ENCODE measurements around the gene CHST11. TPM values are rescaled to one million over a fixed set of nuclear protein-coding genes. Genes with fewer than 3 reads are reported as not detected.

The CHST11 gene
- total and polyA plus RNA-seq, 10 of the 15 experiments (the other 5 are each of a cell fraction or from before 2014, with no cell fraction given) = 1.9 to 38.1 (median 17.2) TPM

DNA sequence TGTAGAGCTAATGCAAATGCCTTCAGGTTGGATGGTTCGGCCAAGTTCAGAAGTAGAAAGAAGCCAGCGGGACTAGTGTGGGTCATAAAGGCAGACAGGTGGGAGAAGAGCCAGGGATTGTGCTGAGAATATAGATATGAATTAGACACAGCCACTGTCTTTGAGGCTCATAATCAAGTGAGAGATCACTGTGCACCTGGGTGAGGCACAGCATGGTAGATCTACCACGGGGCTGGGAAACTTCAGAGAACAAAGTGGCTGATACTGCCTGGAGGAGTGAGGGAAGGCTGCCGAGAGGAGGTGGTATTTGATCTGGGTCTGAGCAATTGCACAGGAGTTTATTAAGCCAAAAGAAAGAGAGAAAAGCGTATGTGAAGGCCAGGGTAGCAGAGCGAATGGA, 40.6 kb upstream of the CHST11 start:
- no peaks in the 10 kb centered on the region for H3K27me3 ChIP-seq (replicated peaks in 1 of 2; ENCODE audit: control insufficient read depth in 2 of 2, insufficient read depth in 2 of 2, low read length in 1 of 2)
- no peak for ATAC-seq
- ChIA-PET RAD21 (ENCODE audit: unreplicated experiment) (interaction anchor here (1.2 kb wide), 1 partner anchor 11 kb away, joined by 4 read pairs; no protein-coding TSS in a partner anchor), POLR2A (interaction anchor here (0.6 kb wide), 1 partner anchor 284 kb away, joined by 3 read pairs; no protein-coding TSS in a partner anchor), SMC1A (ENCODE audit: uncharacterized antibody, unreplicated experiment) (interaction anchor here (1.0 kb wide), 1 partner anchor 11 kb away, joined by 3 read pairs; no protein-coding TSS in a partner anchor), CTCF (no interaction called here)
- no peaks in the 10 kb centered on the region for H4K20me1 ChIP-seq (ENCODE audit: control insufficient read depth, insufficient read depth)
- H3K36me3 ChIP-seq (ENCODE audit: control insufficient read depth in 2 of 2, insufficient read depth in 2 of 2, low read length in 1 of 2) = no peaks in the 10 kb centered on the region
- H3K9ac ChIP-seq (ENCODE audit: control insufficient read depth, insufficient read depth, low read length) = no peak overlapping the region
- no peak overlapping the region for H3K4me3 ChIP-seq
- no peak for FAIRE-seq
- intact Hi-C loops (cut with micrococcal nuclease; ENCODE audit: unreplicated experiment) = no loop called here
- WGBS (ENCODE audit: insufficient coverage, insufficient replicate concordance, low lambda C conversion rate, missing lambda C conversion rate) = 34% methylated on average over 6 of the region's 6 CpGs
- no TSS peak for BruUV-seq (replicated peaks)
- H3K27ac ChIP-seq (ENCODE audit: control insufficient read depth, insufficient read depth) = no peak overlapping the region
- peaks cover 2% of the 10 kb centered on the region; the same call in 2 of the 3 replicates for H3K9me3 ChIP-seq (replicated peaks; ENCODE audit: control insufficient read depth, insufficient read depth, low read length)
- no peaks in the 10 kb centered on the region for H3K79me2 ChIP-seq (ENCODE audit: control insufficient read depth, insufficient read depth, low read length)
- no peak for DNase-seq (ENCODE audit: low read depth, low spot score)
- H2AFZ ChIP-seq (ENCODE audit: control insufficient read depth, low read depth, low read length) = no peak overlapping the region
- H3K4me1 ChIP-seq (ENCODE audit: control insufficient read depth, insufficient read depth, low read length) = peaks cover 9% of the 10 kb centered on the region
- in situ Hi-C loops (cut with MboI) = no loop called here
- no peak overlapping the region for H3K4me2 ChIP-seq (ENCODE audit: control insufficient read depth, insufficient read depth)
- TF ChIP-seq, protein P1, sequence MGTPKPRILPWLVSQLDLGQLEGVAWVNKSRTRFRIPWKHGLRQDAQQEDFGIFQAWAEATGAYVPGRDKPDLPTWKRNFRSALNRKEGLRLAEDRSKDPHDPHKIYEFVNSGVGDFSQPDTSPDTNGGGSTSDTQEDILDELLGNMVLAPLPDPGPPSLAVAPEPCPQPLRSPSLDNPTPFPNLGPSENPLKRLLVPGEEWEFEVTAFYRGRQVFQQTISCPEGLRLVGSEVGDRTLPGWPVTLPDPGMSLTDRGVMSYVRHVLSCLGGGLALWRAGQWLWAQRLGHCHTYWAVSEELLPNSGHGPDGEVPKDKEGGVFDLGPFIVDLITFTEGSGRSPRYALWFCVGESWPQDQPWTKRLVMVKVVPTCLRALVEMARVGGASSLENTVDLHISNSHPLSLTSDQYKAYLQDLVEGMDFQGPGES (IDR thresholded peaks at IDR 0.05) = no peak
- TF ChIP-seq NFYA (IDR thresholded peaks at IDR 0.05; ENCODE audit: borderline replicate concordance, low read depth, low read length) (no peak), POLR2AphosphoS5 (IDR thresholded peaks at IDR 0.05; ENCODE audit: low read length) (no peak), NRF1 (conservative IDR thresholded peaks at IDR 0.05; ENCODE audit: low read depth, low read length) (no peak), STAT3 (IDR thresholded peaks at IDR 0.05; ENCODE audit: low read depth, low read length) (no peak), NFXL1 (IDR thresholded peaks at IDR 0.05; ENCODE audit: borderline replicate concordance) (no peak), CBX5 (IDR thresholded peaks at IDR 0.05; ENCODE audit: low read depth) (no peak), FOXK2 (IDR thresholded peaks at IDR 0.05) (no peak), ESRRA (IDR thresholded peaks at IDR 0.05; ENCODE audit: low read length) (no peak), STAT1 (conservative IDR thresholded peaks at IDR 0.05) (no peak), CBX3 (IDR thresholded peaks at IDR 0.05; ENCODE audit: borderline replicate concordance, low read depth) (no peak), BMI1 (IDR thresholded peaks at IDR 0.05; ENCODE audit: borderline replicate concordance) (no peak), SUZ12 (IDR thresholded peaks at IDR 0.05; ENCODE audit: unreplicated experiment) (no peak)
- TF ChIP-seq, protein P2, sequence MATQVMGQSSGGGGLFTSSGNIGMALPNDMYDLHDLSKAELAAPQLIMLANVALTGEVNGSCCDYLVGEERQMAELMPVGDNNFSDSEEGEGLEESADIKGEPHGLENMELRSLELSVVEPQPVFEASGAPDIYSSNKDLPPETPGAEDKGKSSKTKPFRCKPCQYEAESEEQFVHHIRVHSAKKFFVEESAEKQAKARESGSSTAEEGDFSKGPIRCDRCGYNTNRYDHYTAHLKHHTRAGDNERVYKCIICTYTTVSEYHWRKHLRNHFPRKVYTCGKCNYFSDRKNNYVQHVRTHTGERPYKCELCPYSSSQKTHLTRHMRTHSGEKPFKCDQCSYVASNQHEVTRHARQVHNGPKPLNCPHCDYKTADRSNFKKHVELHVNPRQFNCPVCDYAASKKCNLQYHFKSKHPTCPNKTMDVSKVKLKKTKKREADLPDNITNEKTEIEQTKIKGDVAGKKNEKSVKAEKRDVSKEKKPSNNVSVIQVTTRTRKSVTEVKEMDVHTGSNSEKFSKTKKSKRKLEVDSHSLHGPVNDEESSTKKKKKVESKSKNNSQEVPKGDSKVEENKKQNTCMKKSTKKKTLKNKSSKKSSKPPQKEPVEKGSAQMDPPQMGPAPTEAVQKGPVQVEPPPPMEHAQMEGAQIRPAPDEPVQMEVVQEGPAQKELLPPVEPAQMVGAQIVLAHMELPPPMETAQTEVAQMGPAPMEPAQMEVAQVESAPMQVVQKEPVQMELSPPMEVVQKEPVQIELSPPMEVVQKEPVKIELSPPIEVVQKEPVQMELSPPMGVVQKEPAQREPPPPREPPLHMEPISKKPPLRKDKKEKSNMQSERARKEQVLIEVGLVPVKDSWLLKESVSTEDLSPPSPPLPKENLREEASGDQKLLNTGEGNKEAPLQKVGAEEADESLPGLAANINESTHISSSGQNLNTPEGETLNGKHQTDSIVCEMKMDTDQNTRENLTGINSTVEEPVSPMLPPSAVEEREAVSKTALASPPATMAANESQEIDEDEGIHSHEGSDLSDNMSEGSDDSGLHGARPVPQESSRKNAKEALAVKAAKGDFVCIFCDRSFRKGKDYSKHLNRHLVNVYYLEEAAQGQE (IDR thresholded peaks at IDR 0.05; ENCODE audit: low read depth, low read length) = no peak
- TF ChIP-seq, protein P3, sequence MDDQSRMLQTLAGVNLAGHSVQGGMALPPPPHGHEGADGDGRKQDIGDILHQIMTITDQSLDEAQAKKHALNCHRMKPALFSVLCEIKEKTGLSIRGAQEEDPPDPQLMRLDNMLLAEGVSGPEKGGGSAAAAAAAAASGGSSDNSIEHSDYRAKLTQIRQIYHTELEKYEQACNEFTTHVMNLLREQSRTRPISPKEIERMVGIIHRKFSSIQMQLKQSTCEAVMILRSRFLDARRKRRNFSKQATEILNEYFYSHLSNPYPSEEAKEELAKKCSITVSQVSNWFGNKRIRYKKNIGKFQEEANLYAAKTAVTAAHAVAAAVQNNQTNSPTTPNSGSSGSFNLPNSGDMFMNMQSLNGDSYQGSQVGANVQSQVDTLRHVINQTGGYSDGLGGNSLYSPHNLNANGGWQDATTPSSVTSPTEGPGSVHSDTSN (IDR thresholded peaks at IDR 0.05; ENCODE audit: insufficient replicate concordance, low read depth, low read length) = no peak
- TF ChIP-seq, protein P4, sequence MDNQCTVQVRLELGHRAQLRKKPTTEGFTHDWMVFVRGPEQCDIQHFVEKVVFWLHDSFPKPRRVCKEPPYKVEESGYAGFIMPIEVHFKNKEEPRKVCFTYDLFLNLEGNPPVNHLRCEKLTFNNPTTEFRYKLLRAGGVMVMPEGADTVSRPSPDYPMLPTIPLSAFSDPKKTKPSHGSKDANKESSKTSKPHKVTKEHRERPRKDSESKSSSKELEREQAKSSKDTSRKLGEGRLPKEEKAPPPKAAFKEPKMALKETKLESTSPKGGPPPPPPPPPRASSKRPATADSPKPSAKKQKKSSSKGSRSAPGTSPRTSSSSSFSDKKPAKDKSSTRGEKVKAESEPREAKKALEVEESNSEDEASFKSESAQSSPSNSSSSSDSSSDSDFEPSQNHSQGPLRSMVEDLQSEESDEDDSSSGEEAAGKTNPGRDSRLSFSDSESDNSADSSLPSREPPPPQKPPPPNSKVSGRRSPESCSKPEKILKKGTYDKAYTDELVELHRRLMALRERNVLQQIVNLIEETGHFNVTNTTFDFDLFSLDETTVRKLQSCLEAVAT (IDR thresholded peaks at IDR 0.05) = no peak
- TF ChIP-seq, protein P5, sequence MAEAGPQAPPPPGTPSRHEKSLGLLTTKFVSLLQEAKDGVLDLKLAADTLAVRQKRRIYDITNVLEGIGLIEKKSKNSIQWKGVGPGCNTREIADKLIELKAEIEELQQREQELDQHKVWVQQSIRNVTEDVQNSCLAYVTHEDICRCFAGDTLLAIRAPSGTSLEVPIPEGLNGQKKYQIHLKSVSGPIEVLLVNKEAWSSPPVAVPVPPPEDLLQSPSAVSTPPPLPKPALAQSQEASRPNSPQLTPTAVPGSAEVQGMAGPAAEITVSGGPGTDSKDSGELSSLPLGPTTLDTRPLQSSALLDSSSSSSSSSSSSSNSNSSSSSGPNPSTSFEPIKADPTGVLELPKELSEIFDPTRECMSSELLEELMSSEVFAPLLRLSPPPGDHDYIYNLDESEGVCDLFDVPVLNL (IDR thresholded peaks at IDR 0.05; ENCODE audit: low read depth, low read length) = no peak
